EL (cell line): Measurements from ENCODE around the gene SIL1.
"Not testable (repeated sequence)": the region's sequence is repeated elsewhere in the genome, so short reads cannot be mapped to it uniquely, and the experiment has no call there.

Experiments
- DNase-seq: peaks from one replicate; pipeline ENCODE4 v3.0.0-alpha.2; 2016

Gene SIL1

GRCh38 chr5:139199321-139199720, 1.2 kb upstream of the SIL1 start:
- DNase-seq: no peak

- DNase-seq: no peak
Observed at GRCh38 chr5:139196296-139196956, 1.7 kb downstream of the SIL1 start.

GRCh38 chr5:139194486-139194885, 3.7 kb downstream of the SIL1 start:
- no peak for DNase-seq

- no peak for DNase-seq
Observed at GRCh38 chr5:139193928-139194327, 4.2 kb downstream of the SIL1 start.

- DNase-seq: not testable (repeated sequence)
Observed at GRCh38 chr5:139192906-139193305, 5.3 kb downstream of the SIL1 start.

GRCh38 chr5:139191954-139192353, 6.2 kb downstream of the SIL1 start:
- DNase-seq: not testable (repeated sequence)

GRCh38 chr5:139190125-139190524, 8.0 kb downstream of the SIL1 start:
- DNase-seq: peak; percentile 45

DNA sequence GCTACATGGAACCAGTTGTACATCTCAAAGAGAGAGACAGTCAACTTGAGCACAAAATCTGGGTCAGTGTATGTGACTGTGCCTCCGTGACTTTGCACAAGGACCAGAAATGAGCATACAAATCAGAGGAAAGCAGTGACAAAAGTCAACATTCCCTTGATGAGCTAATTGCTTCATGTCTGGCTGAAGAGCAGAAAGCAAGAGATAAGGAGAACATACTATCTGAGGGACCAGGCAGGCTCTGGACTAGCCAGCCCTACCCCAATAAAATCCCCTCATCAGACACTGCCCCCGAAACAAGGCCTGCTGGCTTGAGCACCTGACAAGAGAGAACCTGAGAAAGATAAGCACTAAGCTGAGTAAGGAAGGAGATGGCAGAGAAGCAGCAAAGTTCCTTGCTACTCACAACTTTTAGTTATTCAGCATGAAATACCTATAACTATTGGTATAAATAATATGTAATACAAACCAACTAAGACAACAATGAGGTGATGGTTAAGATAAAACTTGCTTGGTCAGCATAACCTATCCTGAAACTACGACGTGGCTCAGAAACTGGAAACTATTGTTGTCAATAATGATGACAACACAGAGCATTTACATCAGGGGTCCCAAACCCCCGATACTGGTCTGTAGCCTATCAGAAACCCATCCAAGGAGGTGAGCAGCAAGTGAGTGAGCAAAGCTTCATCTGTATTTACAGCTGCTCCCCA, 9.5 kb downstream of the SIL1 start:
- DNase-seq: no peak

DNA sequence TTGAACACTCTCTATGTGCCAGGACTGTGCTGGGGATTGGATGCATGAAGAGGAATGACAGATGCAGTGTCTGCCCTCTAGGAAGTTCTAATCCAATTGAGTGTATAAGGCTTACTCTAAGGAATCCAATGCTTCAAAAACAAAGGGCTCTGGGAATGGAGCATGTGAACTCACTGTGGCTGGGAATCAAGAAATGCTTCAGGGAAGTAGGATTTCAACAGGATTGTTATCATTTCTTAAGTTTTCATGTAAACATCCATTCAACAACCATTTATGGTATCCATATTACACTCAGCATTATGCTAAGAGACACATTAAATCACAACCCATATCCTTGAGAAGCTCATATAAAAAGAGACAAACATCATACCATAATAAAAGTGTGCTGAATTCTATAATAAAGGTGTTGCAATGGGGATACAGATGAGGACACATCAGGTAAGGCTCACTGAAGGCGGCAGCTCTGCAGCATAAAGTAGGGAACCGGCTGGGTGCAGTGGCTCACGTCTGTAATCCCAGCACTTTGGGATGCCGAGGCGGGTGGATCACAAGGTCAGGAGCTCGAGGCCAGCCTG, 11.3 kb downstream of the SIL1 start:
- no peak for DNase-seq

- DNase-seq: no peak
Observed at GRCh38 chr5:139186261-139186660, 11.9 kb downstream of the SIL1 start.

DNA sequence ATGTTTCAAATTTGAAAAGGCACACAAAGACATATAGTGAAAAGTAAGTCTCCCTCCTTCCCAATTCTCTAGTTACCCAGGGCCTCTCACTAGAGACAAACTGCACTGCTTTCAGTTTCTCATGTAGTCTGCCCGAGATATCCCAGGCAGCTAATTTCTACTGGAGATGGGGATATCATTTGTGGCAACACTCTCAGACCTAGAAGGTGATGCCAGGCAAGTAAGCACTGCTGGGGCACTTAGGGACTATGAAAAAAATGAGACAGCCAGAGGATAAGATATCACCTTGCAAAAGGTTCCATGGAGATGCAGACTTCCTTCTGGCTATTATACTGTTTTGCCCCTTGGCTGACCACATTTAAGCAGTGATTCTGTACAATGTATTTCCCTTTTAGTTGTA, 12.6 kb downstream of the SIL1 start:
- no peak for DNase-seq

DNA sequence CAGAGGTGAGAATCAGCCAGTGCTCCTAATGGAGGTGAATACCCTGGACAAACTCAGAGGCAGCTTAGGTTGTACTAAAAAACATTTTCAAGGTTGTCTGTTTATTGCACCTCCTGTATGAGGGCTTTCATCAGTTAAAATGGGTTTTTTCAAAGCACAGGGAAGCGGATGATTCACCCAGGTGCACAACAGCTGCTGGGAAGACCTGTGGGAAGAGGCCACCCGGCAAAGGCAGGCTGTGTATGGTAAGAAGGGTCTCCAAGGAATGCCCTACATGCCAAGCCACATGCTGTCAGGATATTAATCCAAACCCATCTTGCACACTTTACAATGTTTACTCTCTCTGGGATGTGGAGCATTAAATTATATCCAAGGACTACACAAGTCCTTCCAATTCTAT, 14.7 kb downstream of the SIL1 start:
- DNase-seq: no peak

GRCh38 chr5:139182528-139183296, 15.5 kb downstream of the SIL1 start:
- no peak for DNase-seq

DNA sequence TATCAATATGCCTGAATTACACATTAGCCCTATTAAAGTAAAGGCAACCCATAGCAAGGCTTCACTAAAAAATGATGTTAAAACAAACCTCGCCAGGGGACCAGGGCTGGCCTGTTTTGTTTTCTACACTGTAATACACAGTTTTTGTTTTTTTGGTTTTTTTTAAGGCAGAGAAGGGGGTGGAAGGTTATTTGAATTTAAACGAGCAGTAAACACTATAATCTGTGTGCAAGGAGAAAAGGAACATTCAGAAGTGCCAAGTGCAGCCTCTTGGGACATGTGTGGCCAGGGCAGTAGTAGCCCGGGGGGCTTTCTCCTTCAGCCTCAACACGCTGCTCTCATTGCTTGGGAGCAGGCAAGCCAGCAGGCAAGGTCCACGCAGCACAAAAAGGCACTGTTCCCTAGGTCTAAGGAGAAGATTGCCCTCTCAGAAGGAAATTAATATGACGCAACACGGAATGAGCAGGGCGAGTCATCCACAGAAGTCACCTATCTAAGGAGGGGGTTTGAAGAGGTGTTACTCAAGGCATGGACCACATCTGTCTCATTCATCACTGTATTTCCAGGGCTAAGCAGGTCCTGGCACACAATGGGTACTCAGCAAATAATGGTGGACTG, 16.2 kb downstream of the SIL1 start:
- DNase-seq: peak; percentile 61

GRCh38 chr5:139181322-139181730, 16.8 kb downstream of the SIL1 start:
- no peak for DNase-seq

DNA sequence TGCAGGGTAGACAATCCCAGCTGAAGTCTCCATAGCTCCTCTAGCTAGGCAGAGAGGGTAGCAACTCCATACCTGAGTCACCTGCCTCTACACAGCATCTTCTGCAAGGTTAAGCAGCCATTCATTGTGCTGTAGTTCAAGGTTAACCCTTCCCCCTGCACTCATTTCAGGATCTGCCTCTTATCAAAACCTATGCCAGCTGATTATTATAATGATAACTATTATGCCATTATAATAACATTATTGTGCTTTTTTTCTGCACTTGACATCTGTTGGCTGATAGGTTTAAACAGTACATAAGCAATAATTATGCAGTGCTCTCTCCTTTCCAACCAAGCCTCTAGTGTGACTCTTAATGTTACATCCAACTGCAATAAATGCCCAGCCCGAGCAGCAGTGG, 17.3 kb downstream of the SIL1 start:
- no peak for DNase-seq

DNA sequence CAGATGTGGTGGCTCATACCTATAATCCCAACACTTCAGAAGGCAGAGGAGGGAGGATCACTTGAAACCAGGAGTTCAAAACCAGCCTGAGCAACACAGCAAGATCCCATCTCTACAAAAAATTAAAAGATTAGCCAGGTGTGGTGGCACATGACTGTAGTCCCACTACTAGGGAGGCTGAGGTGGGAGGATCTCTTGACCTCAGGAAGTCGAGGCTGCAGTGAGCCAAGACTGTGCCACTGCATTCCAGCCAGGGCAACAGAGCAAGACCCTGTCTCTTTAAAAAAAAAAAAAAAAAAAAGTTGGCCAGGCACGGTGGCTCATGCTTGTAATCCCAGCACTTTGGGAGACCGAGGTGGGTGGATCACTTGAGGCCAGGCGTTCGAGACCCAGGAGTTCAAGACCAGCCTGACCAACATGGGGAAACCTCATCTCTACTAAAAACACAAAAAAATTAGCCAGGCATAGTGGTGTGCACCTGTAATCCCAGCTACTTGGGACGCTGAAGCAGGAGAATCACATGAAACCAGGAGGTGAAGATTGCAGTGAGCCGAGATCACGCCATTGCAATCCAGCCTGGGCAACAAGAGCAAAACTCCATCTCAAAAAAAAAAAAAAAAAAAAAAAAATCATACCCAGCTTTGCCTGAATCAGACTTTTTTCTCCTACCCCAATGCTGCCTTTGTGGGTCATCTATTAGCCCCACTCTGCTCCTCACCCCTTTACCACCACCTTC, 18.2 kb downstream of the SIL1 start:
- not testable (repeated sequence) for DNase-seq

- DNase-seq: no peak
Observed at GRCh38 chr5:139178935-139179334, 19.2 kb downstream of the SIL1 start.

- DNase-seq: no peak
Observed at GRCh38 chr5:139178589-139178917, 19.6 kb downstream of the SIL1 start.

- DNase-seq: no peak
Observed at GRCh38 chr5:139177809-139178588, 20.2 kb downstream of the SIL1 start.

DNA sequence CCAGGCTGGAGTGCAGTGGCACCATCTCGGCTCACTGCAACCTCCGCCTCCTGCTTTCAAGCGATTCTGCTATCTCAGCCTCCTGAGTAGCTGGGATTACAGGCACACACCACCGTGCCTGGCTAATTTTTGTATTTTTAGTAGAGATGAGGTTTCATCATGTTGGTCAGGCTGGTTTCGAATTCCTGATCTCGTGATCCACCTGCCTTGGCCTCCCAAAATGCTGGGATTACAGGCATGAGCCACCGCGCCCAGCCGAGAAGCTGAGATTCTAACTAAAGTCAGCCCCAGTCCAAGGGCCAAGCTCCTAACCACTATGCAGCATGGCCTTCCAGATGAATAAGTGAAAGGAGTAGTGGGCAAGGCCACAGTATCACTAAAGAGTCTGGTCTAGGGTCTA, 20.9 kb downstream of the SIL1 start:
- not testable (repeated sequence) for DNase-seq

DNA sequence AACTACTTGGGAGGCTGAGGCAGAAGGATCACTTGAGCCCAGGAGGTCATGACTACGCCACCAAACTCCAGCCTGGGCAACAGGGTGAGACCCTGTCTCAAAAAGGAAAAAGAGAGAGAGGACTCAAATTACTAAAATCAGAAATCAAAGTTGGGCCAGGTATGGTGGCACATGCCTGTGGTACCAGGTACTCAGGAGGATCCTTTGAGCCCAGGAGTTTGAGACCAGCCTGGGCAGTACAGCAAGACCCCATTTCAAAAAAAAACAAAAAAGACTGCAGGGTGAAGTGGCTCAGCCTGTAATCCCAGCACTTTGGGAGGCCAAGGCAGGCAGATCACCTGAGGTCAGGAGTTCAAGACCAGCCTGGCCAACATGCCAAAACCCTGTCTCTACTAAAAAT, 23.8 kb downstream of the SIL1 start:
- not testable (repeated sequence) for DNase-seq
